GM12878 (cell line): ENCODE data around the gene RPL19. TPM values are rescaled to one million over a fixed set of nuclear protein-coding genes. Genes with fewer than 3 reads are reported as not detected.

Source experiments
- ATAC-seq: fragments of 200-7000 bp; cut with Tn5 transposase; 3 replicates; pipeline ENCODE4 v1.9.1; 2020; ENCODE audit warnings: mild to moderate bottlenecking, moderate library complexity
- BruUV-seq: library from RNA; stranded (reverse); fragments of 400-500 nt; replicated peaks from 2 replicates; lab custom pipeline; 2021; lab: Mats Ljungman, UMichigan
- CTCF ChIA-PET: fragments of 300-600 bp; sonication (Branson Sonifier 250); formaldehyde crosslinking; extraction: SDS; loops from one replicate; lab custom pipeline; 2021; ENCODE audit warnings: inconsistent platforms; lab: Yijun Ruan, JAX
- POLR2A ChIA-PET: fragments of 350-600 bp; formaldehyde crosslinking; extraction: SDS; loops from one replicate; lab custom pipeline; 2021; ENCODE audit warnings: inconsistent platforms; lab: Charles Lee
- RAD21 ChIA-PET: fragments of 300-600 bp; sonication (Branson Sonifier 250); formaldehyde crosslinking; loops from one replicate; lab custom pipeline; 2023; ENCODE audit warnings: antibody characterized with exemption; ENCODE audit not compliant: unreplicated experiment; lab: Charles Lee
- SMC1A ChIA-PET: fragments of 300-600 bp; sonication (Branson Sonifier 250); formaldehyde crosslinking; loops from one replicate; lab custom pipeline; 2023; ENCODE audit not compliant: unreplicated experiment, uncharacterized antibody; lab: Charles Lee
- DNase-seq: peaks from one replicate; pipeline ENCODE4 v3.0.0-alpha.2; 2011; ENCODE audit warnings: low read depth, low spot score
- FAIRE-seq: peaks from 3 replicates; lab custom pipeline; 2011; peaks lifted over from hg19 to GRCh38; lab: Jason Lieb, UNC
- H2AFZ ChIP-seq: 2 replicates; pipeline ENCODE4 v1.6.0; 2011; ENCODE audit warnings: low read depth, low read length, control low read depth; ENCODE audit not compliant: control insufficient read depth
- H3K27ac ChIP-seq: 2 replicates; pipeline ENCODE4 v1.5.1; 2011; ENCODE audit warnings: control low read depth; ENCODE audit not compliant: control insufficient read depth, insufficient read depth
- H3K27me3 ChIP-seq, 2 experiments: replicated peaks in 1 of 2; 2 replicates each; pipeline versions ENCODE4 v1.6.0 to v1.6.1; 2011; ENCODE audit warnings: low read length in 1 of 2; ENCODE audit not compliant: control insufficient read depth in 2 of 2, insufficient read depth in 2 of 2
- H3K36me3 ChIP-seq, 2 experiments: 2 replicates each; pipeline ENCODE4 v1.5.1; 2011; ENCODE audit warnings: low read length in 1 of 2; ENCODE audit not compliant: control insufficient read depth in 2 of 2, insufficient read depth in 2 of 2
- H3K4me1 ChIP-seq: 2 replicates; pipeline ENCODE4 v1.6.1; 2011; ENCODE audit warnings: mild to moderate bottlenecking, low read length, moderate library complexity, mixed read lengths; ENCODE audit not compliant: control insufficient read depth, insufficient read depth
- H3K4me2 ChIP-seq: 2 replicates; pipeline ENCODE4 v1.6.0; 2011; ENCODE audit warnings: control low read depth; ENCODE audit not compliant: control insufficient read depth, insufficient read depth
- H3K4me3 ChIP-seq: fragments of 200-600 bp; sonication (generic); 2 replicates; pipeline ENCODE4 v1.5.1; 2016
- H3K79me2 ChIP-seq: 2 replicates; pipeline ENCODE4 v1.6.0; 2011; ENCODE audit warnings: low read length; ENCODE audit not compliant: control insufficient read depth, insufficient read depth
- H3K9ac ChIP-seq: 2 replicates; pipeline ENCODE4 v1.8.0; 2011; ENCODE audit warnings: low read length, control low read depth, mixed read lengths; ENCODE audit not compliant: control insufficient read depth, insufficient read depth
- H3K9me3 ChIP-seq: replicated peaks from 3 replicates; pipeline ENCODE4 v1.5.1; 2011; ENCODE audit warnings: mild to moderate bottlenecking, low read length; ENCODE audit not compliant: control insufficient read depth, insufficient read depth
- H4K20me1 ChIP-seq: 2 replicates; pipeline ENCODE4 v1.6.0; 2011; ENCODE audit not compliant: control insufficient read depth, insufficient read depth
- BACH1 ChIP-seq: fragments of 450-650 bp; IDR thresholded peaks from 2 replicates; pipeline ENCODE4 v1.6.1; 2017; ENCODE audit warnings: mild to moderate bottlenecking, borderline replicate concordance
- BRCA1 ChIP-seq: IDR thresholded peaks from 2 replicates; pipeline ENCODE4 v1.6.1; 2011; ENCODE audit warnings: low read depth, low read length, improper control_type of control experiment
- E2F8 ChIP-seq: fragments of 450-650 bp; IDR thresholded peaks from 2 replicates; pipeline ENCODE4 v1.6.1; 2018; ENCODE audit warnings: mild to moderate bottlenecking, low read depth, moderate library complexity; ENCODE audit not compliant: partially characterized antibody
- E4F1 ChIP-seq: fragments of 450-650 bp; IDR thresholded peaks from 2 replicates; pipeline ENCODE4 v1.6.1; 2018; ENCODE audit warnings: borderline replicate concordance, mild to moderate bottlenecking; ENCODE audit not compliant: partially characterized antibody
- HSF1 ChIP-seq: fragments of 150-350 bp; IDR thresholded peaks from 2 replicates; pipeline ENCODE4 v1.6.1; 2014; ENCODE audit warnings: mild to moderate bottlenecking, low read depth, low read length
- IKZF1 ChIP-seq: fragments of 450-650 bp; conservative IDR thresholded peaks from 2 replicates; pipeline ENCODE4 v1.6.1; 2017; ENCODE audit warnings: antibody characterized with exemption, mild to moderate bottlenecking
- MAX ChIP-seq: IDR thresholded peaks from 2 replicates; pipeline ENCODE4 v1.6.1; 2012; ENCODE audit warnings: low read depth, low read length, improper control_type of control experiment
- MTA2 ChIP-seq: fragments of 450-650 bp; IDR thresholded peaks from 2 replicates; pipeline ENCODE4 v1.6.1; 2016; ENCODE audit warnings: low read depth, mild to moderate bottlenecking, moderate library complexity
- RAD21 ChIP-seq: IDR thresholded peaks from 2 replicates; pipeline ENCODE4 v1.6.1; 2011; ENCODE audit warnings: mild to moderate bottlenecking, low read depth, low read length, moderate library complexity; ENCODE audit not compliant: insufficient read depth
- SMAD5 ChIP-seq: IDR thresholded peaks from 2 replicates; pipeline ENCODE4 v1.6.1; 2016; ENCODE audit warnings: antibody characterized with exemption, low read depth
- WGBS: methylation state at CpG from one replicate; pipeline ENCODE4 v1.1.6; 2016; ENCODE audit warnings: low lambda C conversion rate; ENCODE audit not compliant: insufficient replicate concordance, insufficient coverage; ENCODE audit errors: missing lambda C conversion rate; 5-methylcytosine and 5-hydroxymethylcytosine counted together
- in situ Hi-C: fragments of 300-500 bp; cut with MboI; formaldehyde crosslinking; loops from 9 replicates; pipeline ENCODE4 v1.14.3; 2018; ENCODE audit warnings: mixed read lengths
- intact Hi-C: fragments of 100-400 bp; cut with micrococcal nuclease; formaldehyde crosslinking; loops from one replicate; pipeline ENCODE4 v1.14.2; 2022; ENCODE audit not compliant: unreplicated experiment
- polyA plus RNA-seq, 11 experiments: library from polyadenylated mRNA; depleted of rRNA in 4 of 11; unstranded in 6 of 11; stranded (reverse) in 5 of 11; fragments of >200 nt; fragmentation: Nextera tagmentation in 4 of 11; fragmentation: Illumina TruSeq in 1 of 11; extraction: Ambion mirVana in 4 of 11; extraction: Trizol in 1 of 11; gene quantifications; 1 replicate in 1 of 11; 2 replicates in 10 of 11; pipeline versions ENCODE4 v1.2.1 to v1.2.3, GENCODE V29; 2011 to 2016; ENCODE audit warnings: inconsistent platforms in 2 of 11, missing spikeins in 2 of 11, low read depth in 1 of 11
- total RNA-seq, 4 experiments: library from RNA; depleted of rRNA in 3 of 4; stranded (reverse); fragments of >200 nt in 3 of 4; fragmentation: Illumina TruSeq in 1 of 4; extraction: Trizol in 1 of 4; gene quantifications; 2 replicates each; pipeline versions ENCODE4 v1.2.1 to v1.2.3, GENCODE V29; 2013 to 2021

The RPL19 gene
- total and polyA plus RNA-seq, 10 of the 15 experiments (the other 5 are each of a cell fraction or from before 2014, with no cell fraction given), result 1,862 to 5,536 (median 3,836) TPM

- SMC1A ChIA-PET, result interaction anchor here (0.9 to 1.4 kb wide), 3 partner anchors 8 to 30 kb away, joined by 3 to 5 read pairs (median 3); no protein-coding TSS in a partner anchor
- 35% methylated on average over 5 of the region's 5 CpGs for WGBS
- no peak overlapping the region for H3K4me2 ChIP-seq
- H3K9me3 ChIP-seq, result no peaks in the 10 kb centered on the region
- no peak for TF ChIP-seq MTA2
- no peak for TF ChIP-seq E2F8
- no peak for TF ChIP-seq SMAD5
- no peak for TF ChIP-seq RAD21
- no peak for TF ChIP-seq E4F1
- TF ChIP-seq BACH1, result no peak
- TF ChIP-seq BRCA1, result no peak
- TF ChIP-seq IKZF1, result no peak
- no peak for TF ChIP-seq HSF1
- TF ChIP-seq MAX, result no peak
- no peaks in the 10 kb centered on the region for H3K79me2 ChIP-seq
- no peak overlapping the region for H3K27ac ChIP-seq
- in situ Hi-C loops, result no loop called here
- no peaks in the 10 kb centered on the region for H3K36me3 ChIP-seq
- H4K20me1 ChIP-seq, result no peaks in the 10 kb centered on the region
- intact Hi-C loops, result no loop called here
- no peak overlapping the region for H3K4me3 ChIP-seq
- no peak for FAIRE-seq
- DNase-seq, result no peak
- no peaks in the 10 kb centered on the region for H3K4me1 ChIP-seq
- CTCF ChIA-PET, result interaction anchor here (0.8 to 21.3 kb wide), 17 partner anchors 10 to 311 kb away, joined by 3 to 658 read pairs (median 4); partner anchors contain the start of genes ARL5C and RPL19
- no peak overlapping the region for H3K9ac ChIP-seq
- RAD21 ChIA-PET, result interaction anchor here (1.3 to 11.3 kb wide), 5 partner anchors 8 to 254 kb away, joined by 4 to 160 read pairs (median 8); no protein-coding TSS in a partner anchor
- no peak overlapping the region for H2AFZ ChIP-seq
- BruUV-seq, result no TSS peak
- POLR2A ChIA-PET, result interaction anchor here (0.6 to 1.2 kb wide), 3 partner anchors 13 to 42 kb away, joined by 3 to 4 read pairs (median 3); partner anchors contain the start of gene RPL19
- no peak for ATAC-seq
- H3K27me3 ChIP-seq, result no peaks in the 10 kb centered on the region; a peak in 3 of 4 replicates
These were observed 36.4 kb downstream of the RPL19 start for GRCh38 chr17:39236450-39236927.
